ENCODE data around the gene NECAB2. TPM values are rescaled to one million over a fixed set of nuclear protein-coding genes. Genes with fewer than 3 reads are reported as not detected.

Gene NECAB2
- total RNA-seq, 1 donor from 2014 or later, result 0.32 TPM

GRCh38 chr16:84052071-84052622 lies 84.1 kb downstream of the NECAB2 start:
- no peak for FAIRE-seq

More at GRCh38 chr16:84052071-84052622, 84.1 kb downstream of the NECAB2 start:
- H3K4me3 ChIP-seq (ENCODE audit: insufficient read depth, low read depth, low read length), result no peak overlapping the region
- TF ChIP-seq EZH2 (IDR thresholded peaks at IDR 0.05; ENCODE audit: insufficient read depth, low read length) (no peak), CTCF (IDR thresholded peaks at IDR 0.05; ENCODE audit: insufficient read depth, low read depth, low read length) (no peak)
- no peaks in the 10 kb centered on the region for H3K4me1 ChIP-seq (ENCODE audit: insufficient read depth, low read length)
- H2AFZ ChIP-seq (ENCODE audit: low read depth, low read length), result no peak overlapping the region
- Mint-ChIP-seq H3K9me3 (ENCODE audit: unreplicated experiment) (no peaks in the 10 kb centered on the region), H3K4me1 (ENCODE audit: low read depth, unreplicated experiment) (no peaks in the 10 kb centered on the region), H3K4me3 (ENCODE audit: unreplicated experiment) (no peak overlapping the region), H3K27me3 (ENCODE audit: low read depth, unreplicated experiment) (no peaks in the 10 kb centered on the region), H3K27ac (ENCODE audit: unreplicated experiment) (no peak overlapping the region), H3K36me3 (ENCODE audit: low read depth, unreplicated experiment) (peaks cover 23% of the 10 kb centered on the region)
- peaks cover 9% of the 10 kb centered on the region for H3K36me3 ChIP-seq (ENCODE audit: insufficient read depth, low read length)
- H4K20me1 ChIP-seq (ENCODE audit: insufficient read depth, low read length), result peaks cover 21% of the 10 kb centered on the region
- no peaks in the 10 kb centered on the region for H3K27me3 ChIP-seq (ENCODE audit: insufficient read depth, low read length)
- no peak overlapping the region for H3K27ac ChIP-seq (ENCODE audit: low read depth, low read length)
- DNase-seq (ENCODE audit: low read depth), result no peak
- H3K79me2 ChIP-seq (ENCODE audit: insufficient read depth, low read length), result no peaks in the 10 kb centered on the region
- H3K4me2 ChIP-seq (ENCODE audit: low read length), result no peak overlapping the region
- no peaks in the 10 kb centered on the region for H3K9me3 ChIP-seq (ENCODE audit: insufficient read depth, low read depth, low read length)
- H3K9ac ChIP-seq (ENCODE audit: low read length), result no peak overlapping the region

Other genes starting within 250 kb of the NECAB2 start
- gene HSBP1, start 160.3 kb upstream of the NECAB2 start, total RNA-seq, result 148 and 179 TPM in 2 replicates
- gene MLYCD, start 69.1 kb upstream of the NECAB2 start, total RNA-seq, result 2.7 and 2.8 TPM in 2 replicates
- 0.60 and 0.79 TPM in 2 replicates for gene OSGIN1, start 15.0 kb upstream of the NECAB2 start, total RNA-seq
- gene SLC38A8, start 74.6 kb downstream of the NECAB2 start, total RNA-seq, result not detected in 2 replicates
- gene MBTPS1, start 148.7 kb downstream of the NECAB2 start, total RNA-seq, result 85.9 and 88.2 TPM in 2 replicates
- 26.5 and 29.2 TPM in 2 replicates for gene HSDL1, start 176.9 kb downstream of the NECAB2 start, total RNA-seq
- gene DNAAF1, start 177.1 kb downstream of the NECAB2 start, total RNA-seq, result 0.30 and 0.38 TPM in 2 replicates
- gene TAF1C, start 218.8 kb downstream of the NECAB2 start, total RNA-seq, result 30.4 and 34.1 TPM in 2 replicates
- gene ADAD2, start 222.9 kb downstream of the NECAB2 start, total RNA-seq, result not detected in 2 replicates